Measurements from ENCODE around the gene AEN.
"Not testable (repeated sequence)": the region's sequence is repeated elsewhere in the genome, so short reads cannot be mapped to it uniquely, and the experiment has no call there.

DNA sequence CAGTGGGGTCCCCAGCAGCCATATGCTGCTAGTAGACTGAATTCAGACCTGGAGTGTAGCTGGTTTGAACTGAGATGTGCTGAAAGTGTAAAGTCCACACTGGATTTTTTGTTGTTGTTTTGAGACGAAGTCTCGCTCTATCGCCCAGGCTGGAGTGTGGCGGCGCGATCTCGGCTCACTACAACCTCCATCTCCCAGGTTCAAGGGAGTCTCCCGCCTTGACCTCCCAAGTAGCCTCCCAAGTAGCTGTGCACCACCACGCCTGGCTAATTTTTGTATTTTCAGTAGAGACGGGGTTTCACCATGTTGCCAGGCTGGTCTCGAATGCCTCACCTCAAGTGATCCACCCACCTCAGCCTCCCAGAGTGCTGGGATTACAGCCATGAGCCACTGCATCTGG, 21.4 kb downstream of the AEN start:
- TF ChIP-seq POLR2A (IDR thresholded peaks at IDR 0.05): not testable (repeated sequence)
- TF ChIP-seq, protein P1, sequence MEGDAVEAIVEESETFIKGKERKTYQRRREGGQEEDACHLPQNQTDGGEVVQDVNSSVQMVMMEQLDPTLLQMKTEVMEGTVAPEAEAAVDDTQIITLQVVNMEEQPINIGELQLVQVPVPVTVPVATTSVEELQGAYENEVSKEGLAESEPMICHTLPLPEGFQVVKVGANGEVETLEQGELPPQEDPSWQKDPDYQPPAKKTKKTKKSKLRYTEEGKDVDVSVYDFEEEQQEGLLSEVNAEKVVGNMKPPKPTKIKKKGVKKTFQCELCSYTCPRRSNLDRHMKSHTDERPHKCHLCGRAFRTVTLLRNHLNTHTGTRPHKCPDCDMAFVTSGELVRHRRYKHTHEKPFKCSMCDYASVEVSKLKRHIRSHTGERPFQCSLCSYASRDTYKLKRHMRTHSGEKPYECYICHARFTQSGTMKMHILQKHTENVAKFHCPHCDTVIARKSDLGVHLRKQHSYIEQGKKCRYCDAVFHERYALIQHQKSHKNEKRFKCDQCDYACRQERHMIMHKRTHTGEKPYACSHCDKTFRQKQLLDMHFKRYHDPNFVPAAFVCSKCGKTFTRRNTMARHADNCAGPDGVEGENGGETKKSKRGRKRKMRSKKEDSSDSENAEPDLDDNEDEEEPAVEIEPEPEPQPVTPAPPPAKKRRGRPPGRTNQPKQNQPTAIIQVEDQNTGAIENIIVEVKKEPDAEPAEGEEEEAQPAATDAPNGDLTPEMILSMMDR (IDR thresholded peaks at IDR 0.05): not testable (repeated sequence)

All from heart left ventricle (tissue), 13 donors.